WTC11 (cell line): ENCODE data around the gene IFI6. TPM values are rescaled to one million over a fixed set of nuclear protein-coding genes. Genes with fewer than 3 reads are reported as not detected.

Source experiments
- ATAC-seq: fragments of 200-7000 bp; cut with Tn5 transposase; 2 replicates; pipeline ENCODE4 v1.10.0; 2021; ENCODE audit warnings: mild to moderate bottlenecking, moderate library complexity
- CTCF ChIA-PET: fragments of 300-600 bp; sonication (Branson Sonifier 250); formaldehyde crosslinking; loops from one replicate; lab custom pipeline; 2021; ENCODE audit warnings: antibody characterized with exemption; lab: Charles Lee
- POLR2A ChIA-PET: fragments of 350-600 bp; sonication (Branson Sonifier 250); formaldehyde crosslinking; loops from one replicate; lab custom pipeline; 2021; ENCODE audit warnings: antibody characterized with exemption; lab: Charles Lee
- DNase-seq: peaks from one replicate; pipeline ENCODE4 v3.0.0; 2021; ENCODE audit warnings: low spot score
- H3K27ac Mint-ChIP-seq: 2 replicates; pipeline ENCODE4 v1.8.0; 2021; ENCODE audit warnings: mixed read lengths
- H3K27me3 Mint-ChIP-seq: 2 replicates; pipeline ENCODE4 v1.8.0; 2021; ENCODE audit warnings: low read depth, mild to moderate bottlenecking, moderate library complexity, mixed read lengths
- H3K36me3 Mint-ChIP-seq: 2 replicates; pipeline ENCODE4 v1.8.0; 2021; ENCODE audit warnings: mixed read lengths
- H3K4me1 Mint-ChIP-seq: 2 replicates; pipeline ENCODE4 v1.8.0; 2022; ENCODE audit warnings: mixed read lengths
- H3K4me3 Mint-ChIP-seq: 2 replicates; pipeline ENCODE4 v1.8.0; 2021; ENCODE audit warnings: mild to moderate bottlenecking, moderate library complexity, mixed read lengths
- H3K9me3 Mint-ChIP-seq: 2 replicates; pipeline ENCODE4 v1.8.0; 2021; ENCODE audit warnings: mixed read lengths
- ATF1 ChIP-seq: sonication (generic); formaldehyde crosslinking; IDR thresholded peaks from 2 replicates; pipeline ENCODE4 v1.8.1; 2023; ENCODE audit warnings: mild to moderate bottlenecking, moderate library complexity, missing genetic modification reagents
- ATF2 ChIP-seq: sonication (generic); formaldehyde crosslinking; IDR thresholded peaks from 2 replicates; pipeline ENCODE4 v1.8.1; 2022; ENCODE audit warnings: low read depth, missing genetic modification reagents, borderline replicate concordance
- ERG ChIP-seq: fragments of 250-450 bp; sonication (Bioruptor Pico); IDR thresholded peaks from 2 replicates; pipeline ENCODE4 v1.8.0; 2021; ENCODE audit warnings: mild to moderate bottlenecking
- ETV6 ChIP-seq: sonication (generic); formaldehyde crosslinking; IDR thresholded peaks from 2 replicates; pipeline ENCODE4 v1.8.1; 2022; ENCODE audit warnings: mild to moderate bottlenecking, missing genetic modification reagents
- FOXJ3 ChIP-seq: sonication (generic); formaldehyde crosslinking; IDR thresholded peaks from 2 replicates; pipeline ENCODE4 v1.9.0; 2021; ENCODE audit warnings: missing genetic modification reagents, mild to moderate bottlenecking, borderline replicate concordance
- HMGA2 ChIP-seq: fragments of 250-450 bp; sonication (Bioruptor Pico); IDR thresholded peaks from 2 replicates; pipeline ENCODE4 v1.4.0; 2021; ENCODE audit warnings: mild to moderate bottlenecking, moderate library complexity
- IRF2 ChIP-seq: sonication (generic); formaldehyde crosslinking; IDR thresholded peaks from 2 replicates; pipeline ENCODE4 v1.8.0; 2022; ENCODE audit warnings: low read depth, missing genetic modification reagents, borderline replicate concordance
- JAZF1 ChIP-seq: fragments of 250-450 bp; sonication (Bioruptor Pico); IDR thresholded peaks from 2 replicates; pipeline ENCODE4 v1.9.0; 2021; ENCODE audit warnings: moderate library complexity, mild to moderate bottlenecking, inconsistent platforms
- MAX ChIP-seq: sonication (generic); formaldehyde crosslinking; IDR thresholded peaks from 2 replicates; pipeline ENCODE4 v1.8.0; 2022; ENCODE audit warnings: mild to moderate bottlenecking, missing genetic modification reagents
- MXD4 ChIP-seq: fragments of 250-450 bp; sonication (Bioruptor Pico); IDR thresholded peaks from 2 replicates; pipeline ENCODE4 v1.8.0; 2021; ENCODE audit warnings: mild to moderate bottlenecking, moderate library complexity, borderline replicate concordance
- NR2C2 ChIP-seq: sonication (generic); formaldehyde crosslinking; IDR thresholded peaks from 2 replicates; pipeline ENCODE4 v1.8.0; 2022; ENCODE audit warnings: mild to moderate bottlenecking, missing genetic modification reagents
- PRDM15 ChIP-seq: sonication (generic); formaldehyde crosslinking; IDR thresholded peaks from 2 replicates; pipeline ENCODE4 v1.8.0; 2022; ENCODE audit warnings: missing genetic modification reagents
- STAT6 ChIP-seq: sonication (generic); formaldehyde crosslinking; conservative IDR thresholded peaks from 2 replicates; pipeline ENCODE4 v1.8.1; 2023; ENCODE audit warnings: mild to moderate bottlenecking, low read depth, missing genetic modification reagents, moderate library complexity
- ZNF219 ChIP-seq: sonication (generic); formaldehyde crosslinking; IDR thresholded peaks from 2 replicates; pipeline ENCODE4 v1.8.0; 2023; ENCODE audit warnings: missing genetic modification reagents, mild to moderate bottlenecking, borderline replicate concordance
- ZNF232 ChIP-seq: sonication (generic); formaldehyde crosslinking; IDR thresholded peaks from 2 replicates; pipeline ENCODE4 v1.8.0; 2022; ENCODE audit warnings: mild to moderate bottlenecking, missing genetic modification reagents
- ZNF512 ChIP-seq: sonication (generic); formaldehyde crosslinking; IDR thresholded peaks from 2 replicates; pipeline ENCODE4 v1.8.1; 2022; ENCODE audit warnings: missing genetic modification reagents, borderline replicate concordance
- total RNA-seq: library from RNA; stranded (reverse); gene quantifications from 3 replicates; pipeline ENCODE4 v1.2.3, GENCODE V29; 2021
- TF ChIP-seq, protein P1 (sequence below): sonication (generic); formaldehyde crosslinking; IDR thresholded peaks from 2 replicates; pipeline ENCODE4 v1.8.1; 2023; ENCODE audit warnings: mild to moderate bottlenecking, missing genetic modification reagents
- TF ChIP-seq, protein P2 (sequence below): fragments of 200-600 bp; IDR thresholded peaks from 2 replicates; pipeline ENCODE4 v1.8.0; 2022; ENCODE audit warnings: antibody characterized with exemption

Gene IFI6
- total RNA-seq, 1 experiment from 2014 or later, result 4.5 TPM

- Mint-ChIP-seq H3K4me3 (peak overlapping the region; percentile 59), H3K27me3 (peaks cover 46% of the 10 kb centered on the region), H3K36me3 (no peaks in the 10 kb centered on the region), H3K9me3 (no peaks in the 10 kb centered on the region), H3K27ac (no peak overlapping the region), H3K4me1 (peaks cover 33% of the 10 kb centered on the region)
- ATAC-seq (no peak), DNase-seq (no peak)
- no peak for TF ChIP-seq NR2C2 (CRISPR knock-in tag)
- TF ChIP-seq MAX (CRISPR knock-in tag), result no peak
- no peak for TF ChIP-seq ZNF232
- TF ChIP-seq STAT6 (CRISPR knock-in tag), result no peak
- no peak for TF ChIP-seq ATF2 (CRISPR knock-in tag)
- no peak for TF ChIP-seq PRDM15 (CRISPR knock-in tag)
- no peak for TF ChIP-seq ERG (CRISPR knock-in tag)
- no peak for TF ChIP-seq ATF1
- TF ChIP-seq HMGA2, result no peak
- TF ChIP-seq, protein P1, sequence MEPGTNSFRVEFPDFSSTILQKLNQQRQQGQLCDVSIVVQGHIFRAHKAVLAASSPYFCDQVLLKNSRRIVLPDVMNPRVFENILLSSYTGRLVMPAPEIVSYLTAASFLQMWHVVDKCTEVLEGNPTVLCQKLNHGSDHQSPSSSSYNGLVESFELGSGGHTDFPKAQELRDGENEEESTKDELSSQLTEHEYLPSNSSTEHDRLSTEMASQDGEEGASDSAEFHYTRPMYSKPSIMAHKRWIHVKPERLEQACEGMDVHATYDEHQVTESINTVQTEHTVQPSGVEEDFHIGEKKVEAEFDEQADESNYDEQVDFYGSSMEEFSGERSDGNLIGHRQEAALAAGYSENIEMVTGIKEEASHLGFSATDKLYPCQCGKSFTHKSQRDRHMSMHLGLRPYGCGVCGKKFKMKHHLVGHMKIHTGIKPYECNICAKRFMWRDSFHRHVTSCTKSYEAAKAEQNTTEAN (CRISPR knock-in tag), result no peak
- TF ChIP-seq JAZF1 (CRISPR knock-in tag), result no peak
- TF ChIP-seq ZNF219 (CRISPR knock-in tag), result no peak
- TF ChIP-seq FOXJ3 (CRISPR knock-in tag), result no peak
- TF ChIP-seq ETV6 (CRISPR knock-in tag), result no peak
- no peak for TF ChIP-seq ZNF512 (CRISPR knock-in tag)
- TF ChIP-seq, protein P2, sequence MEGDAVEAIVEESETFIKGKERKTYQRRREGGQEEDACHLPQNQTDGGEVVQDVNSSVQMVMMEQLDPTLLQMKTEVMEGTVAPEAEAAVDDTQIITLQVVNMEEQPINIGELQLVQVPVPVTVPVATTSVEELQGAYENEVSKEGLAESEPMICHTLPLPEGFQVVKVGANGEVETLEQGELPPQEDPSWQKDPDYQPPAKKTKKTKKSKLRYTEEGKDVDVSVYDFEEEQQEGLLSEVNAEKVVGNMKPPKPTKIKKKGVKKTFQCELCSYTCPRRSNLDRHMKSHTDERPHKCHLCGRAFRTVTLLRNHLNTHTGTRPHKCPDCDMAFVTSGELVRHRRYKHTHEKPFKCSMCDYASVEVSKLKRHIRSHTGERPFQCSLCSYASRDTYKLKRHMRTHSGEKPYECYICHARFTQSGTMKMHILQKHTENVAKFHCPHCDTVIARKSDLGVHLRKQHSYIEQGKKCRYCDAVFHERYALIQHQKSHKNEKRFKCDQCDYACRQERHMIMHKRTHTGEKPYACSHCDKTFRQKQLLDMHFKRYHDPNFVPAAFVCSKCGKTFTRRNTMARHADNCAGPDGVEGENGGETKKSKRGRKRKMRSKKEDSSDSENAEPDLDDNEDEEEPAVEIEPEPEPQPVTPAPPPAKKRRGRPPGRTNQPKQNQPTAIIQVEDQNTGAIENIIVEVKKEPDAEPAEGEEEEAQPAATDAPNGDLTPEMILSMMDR, result no peak
- TF ChIP-seq MXD4 (CRISPR knock-in tag), result no peak
- TF ChIP-seq IRF2, result no peak
- ChIA-PET POLR2A (no interaction called here), CTCF (interaction anchor here (1.3 to 1.8 kb wide), 2 partner anchors 30 to 332 kb away, joined by 4 to 5 read pairs; no protein-coding TSS in a partner anchor)
These were observed 38.7 kb downstream of the IFI6 start for GRCh38 chr1:27633298-27633610.
